NCI-H748 (cell line): ENCODE measurements around the gene EPHB2.

Experiments
- DNase-seq: peaks from one replicate; lab custom pipeline; 2025; ENCODE audit not compliant: unreplicated experiment; lab: John Stamatoyannopoulos, UW

The EPHB2 gene

DNA sequence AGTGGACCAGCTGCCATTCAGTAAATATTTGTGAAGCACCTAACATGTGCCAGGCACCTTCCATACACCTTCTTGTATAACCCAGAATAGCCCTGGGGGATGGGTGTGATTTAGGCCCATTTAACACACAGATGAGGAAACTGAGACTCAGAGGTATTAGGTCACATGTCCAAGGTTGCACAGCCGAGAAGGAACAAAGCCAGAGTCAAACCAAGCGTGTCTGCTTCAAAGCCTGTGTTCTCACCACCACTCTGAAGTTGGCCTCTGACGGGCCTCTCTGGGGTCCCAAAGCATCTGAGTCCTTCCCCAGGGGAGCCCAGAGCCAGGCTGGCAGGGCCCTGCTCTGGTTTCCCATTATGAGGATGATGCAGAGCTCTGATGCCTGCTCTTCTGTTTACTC is 196.9 kb downstream of the EPHB2 start:
- DNase-seq = no peak

DNA sequence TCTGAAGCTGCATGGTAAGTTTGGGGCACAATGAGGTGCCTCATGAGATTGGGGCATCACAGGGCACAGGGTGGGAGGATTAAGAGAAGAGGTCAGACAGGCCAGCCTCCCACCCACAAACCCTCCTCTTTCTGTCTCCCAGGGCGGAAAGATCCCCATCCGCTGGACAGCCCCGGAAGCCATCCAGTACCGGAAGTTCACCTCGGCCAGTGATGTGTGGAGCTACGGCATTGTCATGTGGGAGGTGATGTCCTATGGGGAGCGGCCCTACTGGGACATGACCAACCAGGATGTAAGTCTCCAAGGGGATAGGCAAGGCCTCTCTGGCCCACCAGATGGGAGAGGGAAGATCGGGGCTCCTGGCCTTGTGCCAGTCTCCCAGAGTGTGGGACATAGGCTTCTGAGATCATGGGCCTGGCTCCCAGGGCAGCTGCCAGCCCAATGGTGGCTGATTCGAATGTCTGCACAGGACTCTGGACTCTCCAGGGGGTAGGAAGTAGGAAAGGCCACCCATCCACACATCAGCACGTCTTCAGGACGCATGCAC is 198.3 kb downstream of the EPHB2 start:
- DNase-seq = no peak

DNA sequence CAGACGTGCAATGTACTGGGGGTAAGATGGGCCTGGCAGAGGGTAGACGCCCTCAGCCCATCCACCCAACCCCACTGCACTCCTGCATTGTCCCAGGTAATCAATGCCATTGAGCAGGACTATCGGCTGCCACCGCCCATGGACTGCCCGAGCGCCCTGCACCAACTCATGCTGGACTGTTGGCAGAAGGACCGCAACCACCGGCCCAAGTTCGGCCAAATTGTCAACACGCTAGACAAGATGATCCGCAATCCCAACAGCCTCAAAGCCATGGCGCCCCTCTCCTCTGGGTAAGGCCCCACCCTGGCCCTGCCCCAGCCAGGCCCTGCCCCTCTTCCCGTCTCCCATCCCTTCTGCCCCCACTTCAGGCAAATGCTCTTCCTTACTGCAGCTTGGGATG is 199.6 kb downstream of the EPHB2 start:
- no peak for DNase-seq

DNA sequence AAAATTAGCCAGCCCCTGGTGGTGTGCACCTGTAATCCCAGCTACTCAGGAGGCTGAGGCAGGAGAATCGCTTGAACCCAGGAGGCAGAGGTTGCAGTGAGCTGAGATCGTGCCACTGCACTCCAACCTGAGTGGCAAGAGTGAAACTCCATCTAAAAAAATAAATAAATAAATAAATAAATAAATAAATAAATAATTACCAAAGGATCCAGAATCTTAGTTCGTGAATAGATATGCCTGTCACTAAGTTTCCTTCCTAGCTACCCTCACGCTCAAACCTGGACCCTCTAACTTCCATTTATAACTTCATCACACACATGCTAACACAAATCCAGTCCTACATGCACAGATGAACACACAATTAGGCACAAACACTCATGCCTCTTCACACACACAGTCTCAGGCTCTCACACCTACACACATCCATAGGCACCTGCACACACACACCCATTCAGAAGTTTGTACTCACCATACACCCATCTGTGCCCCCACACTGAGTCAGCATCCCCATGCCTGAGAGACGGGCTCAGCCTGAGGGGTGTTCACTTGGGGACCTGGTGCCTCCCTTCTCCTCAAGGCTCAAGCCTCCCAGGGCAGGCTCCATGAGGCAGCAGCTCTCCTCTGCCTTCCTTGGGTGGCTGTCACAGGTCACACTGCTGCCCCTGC is 200.5 kb downstream of the EPHB2 start:
- no peak for DNase-seq

DNA sequence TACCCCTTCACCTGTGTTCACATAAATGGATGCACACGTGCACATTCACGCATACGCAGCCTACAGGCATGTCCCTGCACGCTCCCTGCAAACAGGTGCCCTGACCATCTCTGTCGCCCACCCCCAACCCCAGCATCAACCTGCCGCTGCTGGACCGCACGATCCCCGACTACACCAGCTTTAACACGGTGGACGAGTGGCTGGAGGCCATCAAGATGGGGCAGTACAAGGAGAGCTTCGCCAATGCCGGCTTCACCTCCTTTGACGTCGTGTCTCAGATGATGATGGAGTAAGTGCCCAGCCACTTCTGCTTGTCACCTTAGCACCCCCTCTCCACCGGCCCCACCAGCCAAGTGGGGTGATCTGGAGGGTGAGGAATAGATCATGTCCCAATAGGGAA is 201.7 kb downstream of the EPHB2 start:
- no peak for DNase-seq

DNA sequence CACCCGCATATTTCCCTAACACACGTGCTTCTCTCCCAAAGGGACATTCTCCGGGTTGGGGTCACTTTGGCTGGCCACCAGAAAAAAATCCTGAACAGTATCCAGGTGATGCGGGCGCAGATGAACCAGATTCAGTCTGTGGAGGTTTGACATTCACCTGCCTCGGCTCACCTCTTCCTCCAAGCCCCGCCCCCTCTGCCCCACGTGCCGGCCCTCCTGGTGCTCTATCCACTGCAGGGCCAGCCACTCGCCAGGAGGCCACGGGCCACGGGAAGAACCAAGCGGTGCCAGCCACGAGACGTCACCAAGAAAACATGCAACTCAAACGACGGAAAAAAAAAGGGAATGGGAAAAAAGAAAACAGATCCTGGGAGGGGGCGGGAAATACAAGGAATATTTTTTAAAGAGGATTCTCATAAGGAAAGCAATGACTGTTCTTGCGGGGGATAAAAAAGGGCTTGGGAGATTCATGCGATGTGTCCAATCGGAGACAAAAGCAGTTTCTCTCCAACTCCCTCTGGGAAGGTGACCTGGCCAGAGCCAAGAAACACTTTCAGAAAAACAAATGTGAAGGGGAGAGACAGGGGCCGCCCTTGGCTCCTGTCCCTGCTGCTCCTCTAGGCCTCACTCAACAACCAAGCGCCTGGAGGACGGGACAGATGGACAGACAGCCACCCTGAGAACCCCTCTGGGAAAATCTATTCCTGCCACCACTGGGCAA is 202.9 kb downstream of the EPHB2 start:
- DNase-seq = no peak

DNA sequence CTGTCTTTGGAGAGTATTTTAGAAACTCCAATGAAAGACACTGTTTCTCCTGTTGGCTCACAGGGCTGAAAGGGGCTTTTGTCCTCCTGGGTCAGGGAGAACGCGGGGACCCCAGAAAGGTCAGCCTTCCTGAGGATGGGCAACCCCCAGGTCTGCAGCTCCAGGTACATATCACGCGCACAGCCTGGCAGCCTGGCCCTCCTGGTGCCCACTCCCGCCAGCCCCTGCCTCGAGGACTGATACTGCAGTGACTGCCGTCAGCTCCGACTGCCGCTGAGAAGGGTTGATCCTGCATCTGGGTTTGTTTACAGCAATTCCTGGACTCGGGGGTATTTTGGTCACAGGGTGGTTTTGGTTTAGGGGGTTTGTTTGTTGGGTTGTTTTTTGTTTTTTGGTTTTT is 203.5 kb downstream of the EPHB2 start:
- DNase-seq = no peak

DNA sequence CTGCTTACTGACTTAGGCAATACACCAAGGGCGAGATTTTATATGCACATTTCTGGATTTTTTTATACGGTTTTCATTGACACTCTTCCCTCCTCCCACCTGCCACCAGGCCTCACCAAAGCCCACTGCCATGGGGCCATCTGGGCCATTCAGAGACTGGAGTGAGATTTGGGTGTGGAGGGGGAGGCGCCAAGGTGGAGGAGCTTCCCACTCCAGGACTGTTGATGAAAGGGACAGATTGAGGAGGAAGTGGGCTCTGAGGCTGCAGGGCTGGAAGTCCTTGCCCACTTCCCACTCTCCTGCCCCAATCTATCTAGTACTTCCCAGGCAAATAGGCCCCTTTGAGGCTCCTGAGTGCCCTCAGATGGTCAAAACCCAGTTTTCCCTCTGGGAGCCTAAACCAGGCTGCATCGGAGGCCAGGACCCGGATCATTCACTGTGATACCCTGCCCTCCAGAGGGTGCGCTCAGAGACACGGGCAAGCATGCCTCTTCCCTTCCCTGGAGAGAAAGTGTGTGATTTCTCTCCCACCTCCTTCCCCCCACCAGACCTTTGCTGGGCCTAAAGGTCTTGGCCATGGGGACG is 204.1 kb downstream of the EPHB2 start:
- DNase-seq = no peak

DNA sequence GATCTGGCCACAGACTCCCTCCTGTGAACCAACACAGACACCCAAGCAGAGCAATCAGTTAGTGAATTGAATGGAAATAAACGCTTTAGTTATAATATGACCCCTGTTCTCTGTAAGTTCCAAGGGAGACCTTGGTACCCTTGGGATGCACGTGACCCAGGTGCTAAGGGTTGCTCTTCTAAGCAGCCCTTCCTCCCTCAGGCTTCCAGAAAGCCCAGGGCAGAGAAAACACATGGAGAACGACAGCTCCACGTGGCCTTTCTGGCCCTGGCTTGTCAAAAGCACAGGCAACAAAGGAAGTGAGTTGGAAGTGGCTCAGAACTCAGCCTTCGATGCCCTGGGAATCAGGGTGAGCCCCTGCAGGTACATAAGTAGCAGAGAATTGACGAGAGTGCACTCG is 204.6 kb downstream of the EPHB2 start:
- no peak for DNase-seq

DNA sequence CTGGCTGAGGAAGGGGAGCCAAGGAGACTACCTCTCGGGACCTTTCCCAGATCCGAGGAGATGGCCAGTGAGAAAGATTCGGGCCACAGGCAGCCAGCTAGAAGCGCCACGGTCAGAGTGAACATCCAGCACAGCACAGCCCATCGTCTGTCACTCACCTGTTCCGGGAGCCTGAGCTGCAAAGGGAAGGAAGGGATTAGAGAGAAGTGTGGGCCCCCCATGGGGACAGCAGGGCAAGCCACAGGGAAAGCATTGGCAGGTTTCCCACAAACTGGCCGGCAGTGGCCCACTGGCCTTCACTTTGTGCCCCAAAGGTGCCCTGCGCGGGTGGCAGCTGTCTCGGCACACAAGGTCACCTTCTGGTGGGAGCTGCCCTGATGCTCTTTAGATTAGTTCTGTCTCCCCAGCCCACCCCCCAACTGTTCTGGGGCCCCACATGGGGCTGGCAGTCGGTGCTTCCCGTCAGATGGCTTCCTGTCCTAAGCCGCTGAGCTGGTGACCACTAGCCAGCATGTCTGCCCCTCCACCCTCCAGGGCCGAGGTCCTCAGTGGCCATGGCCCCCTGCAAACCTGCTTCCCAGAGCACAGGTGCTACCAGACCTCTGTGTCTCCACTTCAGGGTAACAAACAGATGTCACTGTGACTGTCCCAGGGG is 205.3 kb downstream of the EPHB2 start:
- no peak for DNase-seq

DNA sequence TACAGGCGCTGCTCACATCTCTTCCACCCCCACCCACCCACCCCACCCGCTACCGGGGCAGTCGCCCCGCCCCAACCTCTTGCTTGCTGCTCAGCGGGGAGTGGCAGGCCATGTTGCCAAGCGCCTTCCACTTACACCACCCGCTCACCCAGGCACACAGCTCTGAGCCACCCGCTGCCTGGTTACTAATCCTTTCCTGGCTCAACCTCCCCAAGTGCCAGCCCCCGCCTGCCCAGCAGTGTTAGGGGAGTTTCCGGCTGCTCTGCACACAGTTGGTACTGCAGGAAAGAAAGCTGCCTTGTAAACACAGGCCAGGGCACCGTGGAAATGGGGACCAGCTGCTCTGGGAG is 205.8 kb downstream of the EPHB2 start:
- peak; percentile 17 for DNase-seq

DNA sequence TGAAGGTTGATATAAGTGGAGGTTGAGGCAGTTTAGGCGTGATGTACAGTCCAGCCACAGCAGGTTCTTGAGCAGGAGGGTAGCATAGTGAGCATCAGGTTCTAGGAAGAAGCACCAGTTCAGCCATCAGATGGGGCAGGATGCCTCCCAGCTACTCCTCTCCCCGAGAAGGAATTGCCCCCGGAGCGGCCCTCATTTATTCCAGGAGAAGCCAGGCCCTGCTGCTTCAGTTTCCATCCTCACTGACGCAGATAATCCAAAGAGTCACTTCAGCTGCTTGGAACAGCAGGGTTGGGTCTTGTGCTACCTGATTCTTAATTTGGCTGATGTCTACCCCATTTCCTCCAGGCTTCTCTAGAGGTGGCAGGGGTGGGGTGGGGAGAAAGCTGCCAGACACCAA is 207.3 kb downstream of the EPHB2 start:
- no peak for DNase-seq

DNA sequence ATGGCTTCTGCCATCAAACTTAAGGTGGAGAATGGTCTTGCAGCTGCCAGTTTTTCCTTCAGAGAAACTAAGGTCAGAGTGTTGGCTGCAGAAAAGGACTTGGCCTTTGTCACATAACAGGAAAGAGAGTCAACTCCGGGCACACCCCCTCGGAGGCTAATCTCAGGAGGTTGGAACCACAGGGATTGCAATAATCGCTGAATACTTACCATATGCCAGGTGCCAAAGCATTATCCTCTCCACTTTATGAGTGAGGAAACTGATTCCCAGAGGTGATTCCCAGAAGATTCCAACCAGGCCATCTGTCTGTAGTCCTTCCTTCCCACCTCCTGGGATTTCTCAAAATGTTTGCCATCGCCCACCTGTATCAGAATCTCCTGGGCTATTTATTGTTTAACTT is 208.0 kb downstream of the EPHB2 start:
- no peak for DNase-seq

DNA sequence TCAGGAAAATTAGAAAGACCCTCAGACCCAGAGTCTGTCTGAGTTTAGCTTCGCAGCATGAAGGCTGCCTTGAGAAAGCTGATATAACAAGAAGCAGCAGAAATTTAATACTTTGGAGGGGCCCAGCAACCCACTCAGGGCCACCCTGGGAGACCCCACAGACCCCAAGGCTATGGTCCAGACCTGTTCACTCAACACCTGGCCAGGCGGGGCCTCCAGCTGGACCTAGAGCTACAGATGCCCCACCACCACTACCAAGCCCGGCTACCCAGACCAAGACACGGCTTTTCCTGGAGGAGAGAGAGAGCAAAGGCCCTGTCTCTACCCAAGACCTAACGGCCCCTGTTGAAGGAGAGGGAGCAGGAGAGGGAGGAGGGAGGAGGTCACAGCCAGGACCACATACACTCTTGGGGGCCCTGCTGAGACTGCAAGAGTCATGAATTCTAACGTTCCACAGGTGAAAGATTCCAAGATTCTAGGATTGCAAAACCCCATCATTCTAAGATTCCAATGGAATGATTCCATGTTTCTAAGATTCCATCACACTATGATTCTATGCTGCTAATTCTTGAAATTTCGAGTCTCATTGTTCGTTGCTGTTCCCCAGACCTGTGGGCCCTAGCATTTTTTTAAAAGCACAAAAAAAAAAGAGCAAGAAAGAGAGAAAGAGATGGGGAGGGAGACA is 208.8 kb downstream of the EPHB2 start:
- DNase-seq = no peak

DNA sequence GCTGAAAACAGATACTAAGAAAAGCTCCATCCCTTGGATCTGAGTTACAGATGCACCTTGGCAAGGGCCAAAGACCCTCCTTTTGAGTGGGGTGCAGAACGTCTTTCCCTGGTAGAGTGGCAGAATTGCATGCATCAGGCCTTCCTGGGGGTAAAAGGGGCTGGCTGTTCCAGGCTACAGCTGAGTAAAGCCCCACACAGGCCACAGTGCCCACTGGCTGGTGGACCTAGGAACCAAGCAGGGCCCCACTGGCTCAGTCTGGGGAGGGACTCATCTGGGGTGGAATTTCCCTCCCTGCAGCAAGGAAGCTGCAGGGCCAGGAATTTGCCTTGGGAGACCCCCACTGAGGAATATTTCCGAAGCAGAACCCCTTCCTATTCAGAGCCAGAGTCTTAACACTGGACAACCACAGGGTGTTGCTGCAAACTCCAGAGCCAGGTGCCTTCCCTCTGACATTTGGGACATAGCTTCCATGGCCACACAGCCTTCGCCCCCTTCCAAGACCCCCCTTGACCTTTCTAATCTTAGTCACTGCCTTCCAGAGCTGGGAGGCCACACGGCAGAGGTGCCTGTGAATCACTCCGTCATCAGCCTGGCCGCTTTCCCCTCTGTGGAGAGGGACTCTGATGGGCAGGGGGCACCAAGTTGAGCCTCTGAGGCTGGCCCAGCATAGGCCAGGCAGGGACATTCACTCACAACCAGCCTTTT is 209.5 kb downstream of the EPHB2 start:
- no peak for DNase-seq

DNA sequence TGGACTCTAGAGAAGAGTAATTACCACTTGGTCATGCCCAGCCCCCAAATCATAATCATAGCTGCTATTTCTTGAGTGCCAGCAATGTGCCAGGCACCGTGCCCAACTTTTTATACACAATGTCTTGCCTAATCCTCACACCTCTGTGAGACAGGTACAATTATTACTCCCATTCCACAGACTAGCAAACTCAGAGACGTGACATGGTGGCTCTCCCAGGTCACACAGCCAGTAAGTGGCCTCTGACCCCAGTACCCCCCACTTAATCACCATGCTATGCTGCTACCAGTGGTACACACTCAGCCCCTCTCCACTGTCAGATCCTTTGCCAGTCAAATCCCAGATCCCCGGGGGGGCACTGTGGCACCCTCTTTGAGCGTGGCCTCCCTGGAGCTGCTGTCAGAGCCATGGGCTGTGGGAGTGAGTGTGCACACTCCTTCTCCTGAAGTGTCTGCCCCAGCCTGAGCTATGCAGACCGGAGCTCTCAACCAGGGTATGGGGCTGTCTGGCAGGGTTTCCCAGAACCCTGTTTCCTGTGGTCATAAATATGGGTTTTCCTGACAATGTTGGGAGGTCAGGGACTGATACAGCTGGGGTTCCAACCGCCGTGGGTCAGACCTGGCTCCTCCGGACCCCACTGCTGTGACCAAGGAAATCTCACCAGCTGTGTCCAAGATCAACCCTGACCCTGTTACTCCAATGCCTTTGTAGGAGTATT is 210.3 kb downstream of the EPHB2 start:
- DNase-seq = no peak

DNA sequence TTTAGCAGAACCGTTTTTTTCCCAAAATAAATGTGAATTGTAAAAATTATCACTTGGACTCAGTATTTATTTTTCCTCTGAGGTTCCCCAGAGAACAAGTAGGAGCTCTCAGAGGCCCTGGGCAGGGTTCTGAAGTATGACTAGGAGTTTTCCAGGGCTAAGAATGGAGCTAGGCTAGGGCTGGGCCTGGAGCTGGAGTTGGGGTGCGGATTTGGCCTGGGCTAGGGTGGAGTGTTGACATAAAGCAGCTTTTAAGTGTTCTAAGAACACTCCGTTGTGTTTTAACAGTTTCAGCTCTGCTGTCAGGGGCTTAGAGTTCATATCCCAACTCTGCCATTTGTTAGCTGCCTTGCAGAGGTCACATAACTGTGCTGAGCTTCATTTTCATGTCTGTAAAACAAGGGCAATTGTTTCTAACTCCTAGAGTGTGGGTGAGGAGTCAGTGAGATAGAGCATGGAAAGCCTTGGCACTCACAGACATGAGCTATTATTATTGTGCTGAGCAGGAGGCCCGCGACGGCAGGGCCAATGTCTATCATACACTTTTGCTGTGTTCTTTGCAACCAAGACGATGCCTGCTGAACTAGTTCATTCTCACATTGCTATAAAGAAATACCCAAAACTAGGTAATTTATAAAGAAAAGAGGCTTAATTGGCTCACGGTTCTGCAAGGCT is 210.9 kb downstream of the EPHB2 start:
- DNase-seq = no peak

DNA sequence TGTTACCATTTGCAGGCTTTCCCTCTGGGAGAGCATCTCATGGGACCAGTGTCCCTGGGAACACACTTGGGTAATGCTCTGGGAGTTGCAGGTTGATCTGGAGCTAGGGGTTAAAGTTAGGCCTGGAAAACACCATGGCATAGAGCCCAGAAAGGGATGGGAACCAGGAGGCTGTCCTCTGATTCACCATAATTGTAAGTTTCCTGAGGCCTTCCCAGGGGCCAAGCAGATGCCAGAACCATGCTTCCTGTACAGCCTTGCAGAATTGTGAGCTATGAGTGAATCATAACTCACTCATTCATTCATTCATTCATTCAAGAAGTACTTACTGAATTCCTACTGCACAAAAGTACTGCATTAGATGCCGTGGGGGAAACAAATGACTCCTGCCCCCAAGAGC is 212.0 kb downstream of the EPHB2 start:
- DNase-seq = no peak

DNA sequence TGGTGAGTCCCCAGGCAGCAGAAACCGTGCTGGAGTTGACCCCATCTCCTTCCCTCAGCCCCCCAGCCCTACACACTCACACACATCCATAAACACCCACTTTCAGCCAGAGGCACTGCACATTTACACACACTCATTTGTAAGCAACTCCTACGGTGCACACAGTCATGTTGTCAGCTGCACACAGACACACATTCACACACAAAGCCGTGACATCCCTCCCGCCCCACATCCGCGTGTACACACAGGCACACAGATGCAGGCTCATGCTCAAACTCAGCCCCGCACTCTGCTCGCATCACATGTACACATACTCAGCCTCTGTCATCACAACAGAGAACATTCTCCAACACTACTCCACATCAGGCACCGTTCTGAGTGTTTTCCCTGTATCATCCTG is 214.5 kb downstream of the EPHB2 start:
- no peak for DNase-seq
